GM18861 (cell line): ENCODE measurements around the gene TMEM232.
"Not testable (repeated sequence)": the region's sequence is repeated elsewhere in the genome, so short reads cannot be mapped to it uniquely, and the experiment has no call there.

ENCODE experiments used
- ATAC-seq: cut with Tn5 transposase; IDR thresholded peaks from one replicate; pipeline ENCODE4 v1.9.1; 2021; ENCODE audit not compliant: unreplicated experiment

The TMEM232 gene

GRCh38 chr5:110716247-110717245 is 9.9 kb downstream of the TMEM232 start:
- no peak for ATAC-seq

DNA sequence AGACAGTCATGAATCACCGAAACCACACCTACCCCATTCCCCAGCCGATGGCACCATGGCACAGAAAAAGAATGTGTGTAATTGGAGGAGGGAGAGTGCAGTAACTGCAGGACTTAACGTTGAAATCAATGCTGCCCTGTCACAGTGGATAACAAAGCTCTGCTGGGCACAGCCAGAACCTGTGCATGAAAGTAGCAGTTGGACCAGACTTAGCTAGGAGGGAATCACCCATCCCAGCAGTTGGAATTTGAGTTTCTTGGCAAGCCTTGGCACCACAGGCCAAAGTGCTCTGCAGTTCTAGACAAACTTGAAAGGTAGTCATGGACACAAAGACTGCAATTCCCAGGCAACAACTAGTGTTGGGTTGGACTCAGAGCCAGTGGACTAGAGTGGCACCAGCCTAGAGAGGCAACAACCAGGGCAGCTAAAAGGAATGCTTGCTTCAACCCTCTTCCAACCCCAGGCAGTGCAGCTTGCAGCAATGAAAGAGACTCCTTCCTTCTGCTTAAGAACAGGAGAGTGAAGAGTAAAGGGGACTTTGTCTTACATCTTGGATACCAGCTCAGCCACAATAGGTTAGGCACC is 19.1 kb downstream of the TMEM232 start:
- ATAC-seq: no peak

GRCh38 chr5:110705349-110705748 is 21.1 kb downstream of the TMEM232 start:
- no peak for ATAC-seq

- no peak for ATAC-seq
Measured at GRCh38 chr5:110703481-110703880, 23.0 kb downstream of the TMEM232 start.

GRCh38 chr5:110702704-110703103 is 23.8 kb downstream of the TMEM232 start:
- no peak for ATAC-seq

DNA sequence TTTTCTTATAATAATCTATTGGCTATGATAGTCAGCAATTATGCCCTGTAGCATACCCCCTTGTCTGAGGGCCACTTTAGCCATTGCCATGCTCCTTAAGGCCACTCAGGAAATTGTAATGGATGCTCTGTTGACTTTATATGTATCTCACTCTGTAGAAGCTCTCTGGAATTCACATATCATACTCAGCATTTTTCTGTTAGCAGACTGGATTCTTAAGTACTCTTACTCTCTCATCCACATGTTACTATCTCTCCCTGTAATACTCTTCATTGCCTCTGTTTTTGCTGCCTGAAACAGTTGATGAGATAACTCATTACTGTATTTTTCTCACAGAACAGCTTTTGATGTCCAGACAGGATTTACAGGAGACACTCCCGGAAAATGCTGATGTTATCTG is 24.2 kb downstream of the TMEM232 start:
- ATAC-seq: no peak

- ATAC-seq: not testable (repeated sequence)
Measured at GRCh38 chr5:110692669-110693068, 33.8 kb downstream of the TMEM232 start.

- ATAC-seq: not testable (repeated sequence)
Measured at GRCh38 chr5:110690587-110690986, 35.9 kb downstream of the TMEM232 start.

DNA sequence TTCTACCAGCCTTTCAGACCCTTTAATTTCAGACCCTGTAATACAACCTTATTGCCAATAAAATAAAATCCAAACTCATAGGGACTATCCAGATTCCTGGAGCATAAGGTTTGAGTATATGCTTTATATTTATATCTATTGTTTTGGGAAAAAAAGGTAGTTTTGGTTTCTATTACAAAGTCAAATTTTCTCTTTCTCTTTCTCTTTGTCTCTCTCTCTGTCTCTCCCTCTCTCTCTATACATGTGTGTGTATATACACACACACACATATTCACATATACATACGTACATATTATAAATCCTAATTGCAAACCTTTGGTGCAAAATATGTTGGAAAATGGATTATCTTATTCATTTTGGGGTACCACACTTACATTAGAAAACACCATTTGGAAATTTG is 39.0 kb downstream of the TMEM232 start:
- ATAC-seq: no peak

DNA sequence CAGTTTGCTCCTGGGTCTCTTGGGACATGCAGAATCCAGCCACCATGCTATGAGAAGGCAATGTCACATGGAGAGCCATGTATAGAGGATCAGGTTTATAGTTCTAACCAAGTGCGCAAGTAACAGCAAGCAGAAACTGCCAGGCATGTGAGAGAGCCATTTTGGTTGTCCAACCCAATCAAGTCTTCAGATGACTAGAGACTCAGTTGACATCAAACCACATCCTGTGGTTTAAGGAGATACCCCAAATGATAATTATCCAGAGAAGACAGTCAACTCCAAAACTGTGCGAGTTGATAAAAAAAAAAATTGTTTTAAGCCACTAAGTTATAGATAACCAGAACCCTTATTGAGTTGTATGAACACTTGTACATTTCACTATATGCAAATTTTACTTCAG is 40.2 kb downstream of the TMEM232 start:
- no peak for ATAC-seq

- ATAC-seq: no peak
Measured at GRCh38 chr5:110681953-110682352, 44.5 kb downstream of the TMEM232 start.

- no peak for ATAC-seq
Measured at GRCh38 chr5:110681109-110681508, 45.4 kb downstream of the TMEM232 start.

DNA sequence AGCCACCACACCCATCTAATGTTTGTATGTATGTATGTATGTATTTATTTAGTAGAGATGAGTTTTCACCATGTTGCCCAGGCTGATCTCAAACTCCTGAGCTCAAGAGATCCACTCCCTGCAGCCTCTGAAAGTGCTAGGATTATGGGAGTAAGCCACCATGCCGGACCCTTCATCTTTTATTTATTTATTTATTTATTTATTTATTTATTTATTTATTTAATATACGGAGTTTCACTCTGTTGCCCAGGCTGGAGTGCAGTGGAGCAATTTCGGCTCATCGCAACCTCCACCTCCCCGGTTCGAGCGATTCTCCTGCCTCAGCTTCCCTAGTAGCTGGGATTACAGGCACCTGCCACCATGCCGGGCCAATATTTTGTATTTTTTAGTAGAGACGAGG is 49.9 kb downstream of the TMEM232 start:
- not testable (repeated sequence) for ATAC-seq

GRCh38 chr5:110665184-110665726 is 61.2 kb downstream of the TMEM232 start:
- ATAC-seq: no peak

GRCh38 chr5:110663525-110663924 is 62.9 kb downstream of the TMEM232 start:
- peak; percentile 77 for ATAC-seq

DNA sequence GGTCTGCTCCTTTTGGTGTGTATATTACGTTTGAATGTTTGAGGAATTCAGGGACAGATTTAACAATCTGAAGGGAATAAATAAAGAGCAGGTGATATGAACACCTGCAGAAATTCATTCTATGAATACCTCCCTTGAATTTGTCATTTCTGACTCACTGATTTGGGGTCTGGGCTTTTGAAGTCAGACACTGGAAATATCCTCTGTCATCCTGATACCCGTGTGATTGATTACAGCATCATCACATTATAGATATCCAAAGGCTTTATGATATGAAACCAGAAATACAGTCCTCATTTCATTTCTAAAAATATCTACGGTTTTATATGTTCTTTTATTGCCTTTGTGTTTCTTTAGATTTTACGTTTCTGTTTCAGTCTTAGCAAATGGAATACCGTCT is 68.5 kb downstream of the TMEM232 start:
- ATAC-seq: no peak

DNA sequence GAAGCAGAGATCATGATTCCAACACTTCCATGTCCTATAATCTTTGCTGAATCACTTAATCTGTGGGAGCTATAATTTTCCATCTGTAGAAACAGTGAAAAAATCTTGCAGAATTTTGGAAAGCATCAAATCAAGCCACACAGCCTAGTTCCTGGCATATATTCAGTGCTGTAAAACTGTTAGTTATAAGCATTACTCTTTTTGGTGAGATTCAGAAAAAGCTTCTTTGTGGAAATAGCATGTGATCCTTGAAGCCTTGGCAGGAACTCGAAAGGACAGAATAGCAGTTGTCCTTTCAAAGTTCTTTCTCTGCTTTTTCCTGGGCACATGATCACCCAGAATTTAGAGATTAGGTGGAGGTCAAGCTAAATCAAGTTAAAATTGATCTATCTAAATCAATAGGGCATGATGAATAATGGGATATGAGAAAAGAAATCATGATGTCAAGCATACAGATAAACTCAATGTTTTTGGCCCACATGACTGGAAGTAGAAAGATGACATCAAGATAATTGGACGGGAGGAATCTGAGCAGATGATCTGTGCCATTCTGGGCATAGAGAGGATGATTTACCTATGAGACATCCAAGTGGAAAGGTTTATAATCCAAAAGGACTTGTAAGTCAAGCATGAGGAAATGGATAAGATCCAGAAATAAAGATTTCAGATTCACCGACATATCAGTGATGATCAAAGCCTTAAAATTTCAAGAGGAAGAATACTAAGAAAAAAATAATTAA is 73.1 kb downstream of the TMEM232 start:
- no peak for ATAC-seq

DNA sequence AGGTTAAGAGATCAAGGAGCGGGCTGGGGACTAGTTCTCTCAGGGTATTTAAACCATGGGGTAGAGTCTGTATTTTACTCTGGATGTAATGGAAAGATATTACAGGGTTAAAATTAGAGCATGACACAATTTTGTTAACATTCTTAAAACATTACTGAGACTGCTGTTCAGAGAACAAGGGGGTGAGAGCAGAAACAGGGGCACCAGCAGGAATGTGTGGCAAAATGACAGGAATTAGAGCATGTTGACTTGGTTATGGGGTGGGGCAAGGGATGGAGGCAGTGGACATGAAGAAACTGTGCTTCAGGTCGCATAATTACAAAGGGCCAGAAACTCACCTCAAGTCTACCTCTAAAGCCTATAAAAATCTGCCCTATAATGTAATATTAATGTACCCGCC is 75.0 kb downstream of the TMEM232 start:
- no peak for ATAC-seq

DNA sequence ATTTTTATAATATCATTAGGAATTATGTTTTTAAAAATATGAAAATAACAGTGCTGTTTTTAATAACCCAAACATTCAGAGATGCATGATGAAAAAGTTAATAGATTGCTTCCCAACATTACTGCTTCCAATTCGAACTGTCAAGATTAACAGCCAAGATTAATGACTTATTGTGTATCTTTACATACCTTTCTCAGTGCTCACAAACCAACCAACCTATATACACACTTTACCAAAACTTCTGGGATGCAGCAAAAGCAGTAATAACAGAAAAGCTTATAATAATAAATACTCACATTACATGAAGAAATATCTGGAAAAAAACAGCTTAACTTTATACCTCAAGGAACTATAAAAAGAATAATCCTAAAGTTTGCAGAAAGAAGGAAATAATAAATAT is 82.1 kb downstream of the TMEM232 start:
- no peak for ATAC-seq

- no peak for ATAC-seq
Measured at GRCh38 chr5:110638970-110639902, 87.2 kb downstream of the TMEM232 start.
